Ectodermal cell (in vitro differentiated cells): ENCODE results near the gene ZNF618. TPM values are rescaled to one million over a fixed set of nuclear protein-coding genes. Genes with fewer than 3 reads are reported as not detected.

ENCODE experiments used
- H3K27ac ChIP-seq: 2 replicates; pipeline ENCODE4 v1.7.0; 2013; ENCODE audit warnings: mild to moderate bottlenecking, low read depth, low read length; ENCODE audit not compliant: insufficient read depth, poor library complexity, severe bottlenecking
- H3K27me3 ChIP-seq: 2 replicates; pipeline ENCODE4 v1.7.0; 2013; ENCODE audit warnings: mild to moderate bottlenecking, low read length; ENCODE audit not compliant: insufficient read depth, control insufficient read depth, poor library complexity, severe bottlenecking
- H3K36me3 ChIP-seq: one replicate; pipeline ENCODE4 v1.7.0; 2013; ENCODE audit warnings: low read length; ENCODE audit not compliant: control insufficient read depth, insufficient read depth
- H3K4me1 ChIP-seq: one replicate; pipeline ENCODE4 v1.7.0; 2013; ENCODE audit warnings: low read length; ENCODE audit not compliant: control insufficient read depth, insufficient read depth
- H3K4me3 ChIP-seq: 2 replicates; pipeline ENCODE4 v1.7.0; 2013; ENCODE audit warnings: low read depth, low read length, control low read depth; ENCODE audit not compliant: insufficient read depth
- H3K9me3 ChIP-seq: 2 replicates; pipeline ENCODE4 v1.7.0; 2013; ENCODE audit warnings: mild to moderate bottlenecking, low read length, moderate library complexity; ENCODE audit not compliant: control insufficient read depth
- WGBS, 2 experiments: methylation state at CpG; one replicate each; pipeline ENCODE4 v1.1.7; 2013; ENCODE audit warnings: missing lambda C conversion rate in 2 of 2; 5-methylcytosine and 5-hydroxymethylcytosine counted together
- polyA plus RNA-seq, 4 experiments: library from polyadenylated mRNA; stranded (reverse); fragments of 50-300 nt; gene quantifications; one replicate each; pipeline ENCODE4 v1.2.3, GENCODE V29; 2013

The ZNF618 gene
- 41.9 TPM for polyA plus RNA-seq (2013, experiment 1 of 4)
- polyA plus RNA-seq (2013, experiment 2 of 4): 51.9 TPM
- 33.7 TPM for polyA plus RNA-seq (2013, experiment 3 of 4)
- polyA plus RNA-seq (2013, experiment 4 of 4): 39.9 TPM

GRCh38 chr9:113876151-113876992, at the start of gene ZNF618:
ZNF618 (plus strand) TSS chr9:113876309; CDS start chr9:113876381, 72 bp downstream.
- Histone ChIP-seq H3K4me3 (peak within 1 kb of the TSS; percentile 91), H3K9me3 (no peaks in the 10 kb centered on the region), H3K27ac (peak within 1 kb of the TSS; percentile 70), H3K4me1 (peaks cover 7% of the 10 kb centered on the region), H3K36me3 (no peaks in the 10 kb centered on the region), H3K27me3 (no peaks in the 10 kb centered on the region)
- WGBS, 2 experiments: 0% methylated on average over 81 to 82 of the region's 84 CpGs

- no peaks in the 10 kb centered on the region for H3K4me1 ChIP-seq
- H3K4me3 ChIP-seq: no peak overlapping the region
- 100% methylated on average over 1 of the region's 1 CpG; no CpG with 5 or more reads in 1 of the 2 experiments for WGBS, 2 experiments
- H3K9me3 ChIP-seq: no peaks in the 10 kb centered on the region
- H3K27me3 ChIP-seq: no peaks in the 10 kb centered on the region
- H3K27ac ChIP-seq: no peak overlapping the region
- no peaks in the 10 kb centered on the region for H3K36me3 ChIP-seq
Measured at GRCh38 chr9:113828221-113828620, 47.9 kb upstream of the ZNF618 start.

- H3K27me3 ChIP-seq: no peaks in the 10 kb centered on the region
- no peaks in the 10 kb centered on the region for H3K4me1 ChIP-seq
- H3K27ac ChIP-seq: no peak overlapping the region
- H3K9me3 ChIP-seq: no peaks in the 10 kb centered on the region
- no peak overlapping the region for H3K4me3 ChIP-seq
- H3K36me3 ChIP-seq: no peaks in the 10 kb centered on the region
- 93% methylated on average over 3 of the region's 3 CpGs for WGBS, 2 experiments
Measured at GRCh38 chr9:113837334-113837733, 38.8 kb upstream of the ZNF618 start.

GRCh38 chr9:113842086-113842485, 34.0 kb upstream of the ZNF618 start:
- WGBS, 2 experiments: 90% methylated on average over 1 of the region's 3 CpGs; no CpG with 5 or more reads in 1 of the 2 experiments
- no peaks in the 10 kb centered on the region for H3K27me3 ChIP-seq
- H3K9me3 ChIP-seq: no peaks in the 10 kb centered on the region
- H3K4me1 ChIP-seq: no peaks in the 10 kb centered on the region
- H3K4me3 ChIP-seq: no peak overlapping the region
- no peak overlapping the region for H3K27ac ChIP-seq
- H3K36me3 ChIP-seq: no peaks in the 10 kb centered on the region

DNA sequence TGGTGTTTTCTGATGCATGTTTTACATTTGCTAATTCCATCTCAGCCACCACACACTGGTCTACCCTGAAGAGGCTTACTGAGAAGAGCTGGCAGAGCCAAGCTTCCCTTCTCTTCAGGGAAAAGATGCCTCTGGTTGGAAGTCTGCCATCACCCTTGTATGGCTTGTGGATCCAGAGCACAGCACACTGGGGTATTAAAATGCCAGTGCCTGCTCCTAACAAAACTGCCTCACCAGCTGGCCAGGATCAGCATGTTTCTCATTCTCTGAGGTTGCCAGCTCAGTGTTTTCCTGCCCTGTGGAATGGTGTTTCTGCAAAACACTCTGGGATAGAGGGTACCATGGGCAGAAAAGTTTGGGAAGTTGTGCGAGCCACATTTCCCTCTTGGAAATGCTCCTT, 31.6 kb upstream of the ZNF618 start:
- no peaks in the 10 kb centered on the region for H3K9me3 ChIP-seq
- H3K27me3 ChIP-seq: no peaks in the 10 kb centered on the region
- no peaks in the 10 kb centered on the region for H3K4me1 ChIP-seq
- WGBS, 2 experiments: 100% methylated on average over 1 of the region's 1 CpG
- no peak overlapping the region for H3K27ac ChIP-seq
- H3K36me3 ChIP-seq: no peaks in the 10 kb centered on the region
- H3K4me3 ChIP-seq: no peak overlapping the region

DNA sequence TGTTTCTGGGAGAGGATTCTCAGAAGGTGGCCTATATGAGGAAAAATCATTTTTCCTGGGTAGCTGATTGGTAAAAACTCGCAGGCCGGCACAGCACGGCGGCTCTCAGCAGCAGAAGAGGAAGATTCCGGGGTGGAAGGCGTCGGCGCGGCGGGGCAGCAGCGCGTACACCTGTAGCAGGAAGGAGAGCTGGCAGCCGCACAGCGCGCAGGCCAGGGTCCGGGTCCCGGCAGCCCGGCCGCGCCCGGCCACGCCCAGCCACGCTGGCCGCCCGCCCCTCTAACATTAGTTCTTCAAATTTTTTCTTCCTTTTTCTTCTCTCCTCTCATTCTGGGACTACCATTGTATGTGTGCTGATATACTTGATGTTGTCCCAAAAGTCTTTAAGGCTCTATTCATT, 24.8 kb upstream of the ZNF618 start:
- H3K4me1 ChIP-seq: no peaks in the 10 kb centered on the region
- 93 to 94% methylated on average over 25 of the region's 25 CpGs for WGBS, 2 experiments
- no peak overlapping the region for H3K4me3 ChIP-seq
- H3K36me3 ChIP-seq: no peaks in the 10 kb centered on the region
- no peak overlapping the region for H3K27ac ChIP-seq
- H3K9me3 ChIP-seq: no peaks in the 10 kb centered on the region
- no peaks in the 10 kb centered on the region for H3K27me3 ChIP-seq

DNA sequence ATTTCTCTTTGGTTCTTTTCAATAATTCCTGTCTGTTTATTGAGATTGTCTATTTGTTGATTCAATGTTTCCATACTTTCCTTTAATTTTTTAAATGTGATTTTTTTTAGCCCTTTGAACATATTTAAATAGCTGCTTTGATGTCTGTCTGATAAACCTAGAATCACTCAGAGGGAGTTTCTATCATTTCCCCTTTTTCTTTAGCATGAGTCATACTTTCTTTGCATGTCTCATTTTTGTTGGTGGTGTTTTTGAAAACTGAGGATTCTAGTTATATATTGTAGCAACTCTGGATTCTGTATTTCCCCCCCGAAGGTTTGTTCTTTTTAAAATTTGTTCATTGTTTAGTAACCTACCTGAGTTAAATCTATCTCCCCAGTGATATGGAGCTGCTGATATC, 24.2 kb upstream of the ZNF618 start:
- H3K36me3 ChIP-seq: no peaks in the 10 kb centered on the region
- H3K27me3 ChIP-seq: no peaks in the 10 kb centered on the region
- WGBS, 2 experiments: 87% methylated on average over 1 of the region's 1 CpG; no CpG with 5 or more reads in 1 of the 2 experiments
- no peaks in the 10 kb centered on the region for H3K9me3 ChIP-seq
- no peak overlapping the region for H3K4me3 ChIP-seq
- H3K4me1 ChIP-seq: no peaks in the 10 kb centered on the region
- no peak overlapping the region for H3K27ac ChIP-seq

- no peaks in the 10 kb centered on the region for H3K9me3 ChIP-seq
- H3K4me1 ChIP-seq: no peaks in the 10 kb centered on the region
- WGBS, 2 experiments: 94 to 100% methylated on average over 1 of the region's 2 CpGs
- H3K27ac ChIP-seq: no peak overlapping the region
- no peaks in the 10 kb centered on the region for H3K27me3 ChIP-seq
- no peak overlapping the region for H3K4me3 ChIP-seq
- H3K36me3 ChIP-seq: no peaks in the 10 kb centered on the region
Measured at GRCh38 chr9:113853333-113853732, 22.8 kb upstream of the ZNF618 start.

DNA sequence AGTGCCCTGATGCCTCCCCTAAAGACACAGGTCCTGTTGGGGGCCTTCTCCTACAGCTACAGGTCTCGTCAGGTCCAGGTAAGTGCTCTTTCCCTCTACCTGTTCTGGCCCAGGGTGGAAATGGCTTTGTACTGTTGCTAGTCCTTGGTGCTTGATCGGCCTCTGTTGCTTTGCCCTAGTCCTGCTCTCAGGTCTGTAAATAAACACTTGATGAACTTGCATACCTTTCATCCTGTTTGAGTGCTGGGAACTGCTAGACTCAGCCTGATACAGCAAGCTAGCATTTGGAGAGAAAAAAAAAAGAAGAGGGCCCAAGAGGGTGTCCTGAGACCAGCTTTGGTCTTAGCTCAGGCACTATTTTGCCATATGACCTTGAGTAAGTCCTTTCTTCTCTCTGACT, 21.8 kb upstream of the ZNF618 start:
- Histone ChIP-seq H3K9me3 (no peaks in the 10 kb centered on the region), H3K27ac (no peak overlapping the region), H3K4me3 (no peak overlapping the region), H3K36me3 (no peaks in the 10 kb centered on the region), H3K27me3 (no peaks in the 10 kb centered on the region), H3K4me1 (no peaks in the 10 kb centered on the region)
- 85 to 86% methylated on average over 2 of the region's 2 CpGs for WGBS, 2 experiments

DNA sequence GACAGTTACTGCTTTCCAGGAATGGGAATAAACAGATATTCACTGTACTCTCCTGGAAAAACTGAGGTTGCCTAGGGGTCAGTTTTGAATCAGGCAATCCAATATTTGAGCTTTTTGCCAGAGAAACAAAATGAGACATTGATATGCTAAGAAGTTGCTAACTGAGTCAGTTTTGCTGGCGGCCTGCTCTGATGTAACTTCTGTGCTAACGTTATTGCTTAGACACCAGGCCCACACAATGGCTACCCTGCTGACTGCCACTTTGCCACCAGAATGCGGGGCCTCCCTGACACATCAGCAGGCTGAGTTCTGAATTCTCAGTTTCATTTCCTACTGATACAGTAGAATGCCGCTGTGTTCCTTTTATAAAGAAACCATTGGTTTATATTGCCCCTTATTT, 18.2 kb upstream of the ZNF618 start:
- no peaks in the 10 kb centered on the region for H3K27me3 ChIP-seq
- no peak overlapping the region for H3K4me3 ChIP-seq
- no peaks in the 10 kb centered on the region for H3K4me1 ChIP-seq
- no peaks in the 10 kb centered on the region for H3K36me3 ChIP-seq
- H3K9me3 ChIP-seq: no peaks in the 10 kb centered on the region
- 18 to 20% methylated on average over 3 to 4 of the region's 4 CpGs for WGBS, 2 experiments
- no peak overlapping the region for H3K27ac ChIP-seq
